BJ (cell line): Measurements from ENCODE around the gene CFDP1. TPM values are rescaled to one million over a fixed set of nuclear protein-coding genes. Genes with fewer than 3 reads are reported as not detected.

Experiments
- CTCF ChIA-PET: fragments of 350-600 bp; formaldehyde crosslinking; extraction: SDS; loops from one replicate; lab custom pipeline; 2021; ENCODE audit warnings: antibody characterized with exemption, inconsistent platforms; lab: Yijun Ruan, JAX
- POLR2A ChIA-PET: fragments of 300-600 bp; sonication (Branson Sonifier 250); formaldehyde crosslinking; extraction: SDS; loops from one replicate; lab custom pipeline; 2021; ENCODE audit warnings: antibody characterized with exemption; lab: Charles Lee
- DNase-seq: peaks from one replicate; pipeline ENCODE4 v3.0.0-alpha.2; 2011; ENCODE audit warnings: low read depth
- H3K27me3 ChIP-seq: 2 replicates; pipeline ENCODE4 v1.6.0; 2011; ENCODE audit warnings: low read length; ENCODE audit not compliant: control insufficient read depth, insufficient read depth
- H3K36me3 ChIP-seq: 2 replicates; pipeline ENCODE4 v1.5.1; 2011; ENCODE audit warnings: low read length; ENCODE audit not compliant: control insufficient read depth, insufficient read depth
- H3K4me3 ChIP-seq: 2 replicates; pipeline ENCODE4 v1.5.1; 2011; ENCODE audit warnings: low read depth, mild to moderate bottlenecking, control low read depth, low read length
- polyA plus RNA-seq: library from polyadenylated mRNA; depleted of rRNA; stranded (reverse); fragments of >200 nt; gene quantifications from 2 replicates; pipeline ENCODE4 v1.2.3, GENCODE V29; 2011
- TF ChIP-seq, protein P1 (sequence below): IDR thresholded peaks from 2 replicates; pipeline ENCODE4 v1.5.1; 2011; ENCODE audit warnings: low read depth, mild to moderate bottlenecking, control low read depth, inconsistent platforms, low read length, moderate library complexity; ENCODE audit not compliant: insufficient read depth

CFDP1 gene
- polyA plus RNA-seq, 1 experiment = 10.9 TPM

DNA sequence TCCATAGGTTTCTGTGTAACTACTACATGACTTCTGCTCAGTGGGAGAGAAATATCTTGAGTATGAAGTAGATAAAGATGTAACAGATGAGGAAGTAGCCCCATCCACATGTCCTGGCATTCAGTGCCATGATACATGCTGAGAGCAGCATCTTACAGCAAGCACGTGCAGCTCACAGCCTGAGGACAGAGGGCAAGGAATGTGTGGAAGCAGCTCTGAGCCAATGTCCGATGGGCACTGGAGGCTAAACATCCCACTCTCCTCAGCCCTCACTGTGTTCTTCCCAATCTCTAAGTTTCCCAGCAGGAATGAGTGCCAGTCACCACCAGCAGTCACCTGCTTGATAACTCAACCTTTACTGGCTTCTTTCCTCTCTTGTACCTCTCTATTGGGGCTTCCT, 40.4 kb downstream of the CFDP1 start:
- ChIA-PET POLR2A (interaction anchor here (0.6 kb wide), 1 partner anchor 25 kb away, joined by 3 read pairs; no protein-coding TSS in a partner anchor), CTCF (interaction anchor here (0.6 to 6.9 kb wide), 6 partner anchors 9 to 193 kb away, joined by 3 to 55 read pairs (median 12); no protein-coding TSS in a partner anchor)
- H3K36me3 ChIP-seq = peaks cover 3% of the 10 kb centered on the region; the same call in 1 of the 2 replicates
- H3K4me3 ChIP-seq = no peak overlapping the region
- DNase-seq = no peak
- no peaks in the 10 kb centered on the region for H3K27me3 ChIP-seq
- TF ChIP-seq, protein P1, sequence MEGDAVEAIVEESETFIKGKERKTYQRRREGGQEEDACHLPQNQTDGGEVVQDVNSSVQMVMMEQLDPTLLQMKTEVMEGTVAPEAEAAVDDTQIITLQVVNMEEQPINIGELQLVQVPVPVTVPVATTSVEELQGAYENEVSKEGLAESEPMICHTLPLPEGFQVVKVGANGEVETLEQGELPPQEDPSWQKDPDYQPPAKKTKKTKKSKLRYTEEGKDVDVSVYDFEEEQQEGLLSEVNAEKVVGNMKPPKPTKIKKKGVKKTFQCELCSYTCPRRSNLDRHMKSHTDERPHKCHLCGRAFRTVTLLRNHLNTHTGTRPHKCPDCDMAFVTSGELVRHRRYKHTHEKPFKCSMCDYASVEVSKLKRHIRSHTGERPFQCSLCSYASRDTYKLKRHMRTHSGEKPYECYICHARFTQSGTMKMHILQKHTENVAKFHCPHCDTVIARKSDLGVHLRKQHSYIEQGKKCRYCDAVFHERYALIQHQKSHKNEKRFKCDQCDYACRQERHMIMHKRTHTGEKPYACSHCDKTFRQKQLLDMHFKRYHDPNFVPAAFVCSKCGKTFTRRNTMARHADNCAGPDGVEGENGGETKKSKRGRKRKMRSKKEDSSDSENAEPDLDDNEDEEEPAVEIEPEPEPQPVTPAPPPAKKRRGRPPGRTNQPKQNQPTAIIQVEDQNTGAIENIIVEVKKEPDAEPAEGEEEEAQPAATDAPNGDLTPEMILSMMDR = no peak

DNA sequence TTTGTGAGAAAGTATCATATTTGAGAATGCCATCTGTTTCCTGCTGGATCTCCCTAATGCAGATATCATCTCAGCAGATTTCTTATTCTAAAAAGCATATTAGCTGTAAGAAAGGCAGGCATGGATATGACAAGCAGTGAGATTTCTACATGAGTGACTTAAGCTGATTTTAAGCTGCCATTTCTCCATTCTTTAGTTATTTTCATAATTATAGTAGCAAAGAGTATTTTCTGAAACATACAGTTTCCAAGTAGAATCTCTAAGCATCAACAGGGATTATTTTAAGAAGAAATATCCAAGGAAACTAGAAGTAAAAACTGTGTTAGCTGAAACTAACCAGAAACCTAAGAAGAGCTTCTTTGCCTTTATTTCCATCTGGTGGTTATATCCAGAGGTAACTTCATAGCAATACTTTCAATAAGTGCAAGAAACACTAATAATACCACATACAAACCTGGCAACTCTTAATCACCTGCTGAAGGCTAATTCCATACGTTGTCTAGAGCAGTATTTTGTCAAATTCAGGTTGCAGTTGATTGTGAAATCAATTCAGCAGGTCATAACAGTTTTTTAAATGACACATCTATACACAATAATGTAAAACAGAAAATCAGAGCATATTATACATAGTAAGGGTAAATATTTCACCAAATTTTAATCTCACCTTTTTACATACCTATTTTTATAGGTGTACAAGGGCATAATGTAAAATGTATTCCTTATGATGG, 42.2 kb downstream of the CFDP1 start:
- no peak overlapping the region for H3K4me3 ChIP-seq
- H3K27me3 ChIP-seq = no peaks in the 10 kb centered on the region
- ChIA-PET CTCF (interaction anchor here (0.7 to 6.9 kb wide), 6 partner anchors 10 to 191 kb away, joined by 3 to 55 read pairs (median 12); no protein-coding TSS in a partner anchor), POLR2A (no interaction called here)
- DNase-seq = no peak
- peaks cover 3% of the 10 kb centered on the region; the same call in 1 of the 2 replicates for H3K36me3 ChIP-seq
- TF ChIP-seq, protein P1 = no peak

DNA sequence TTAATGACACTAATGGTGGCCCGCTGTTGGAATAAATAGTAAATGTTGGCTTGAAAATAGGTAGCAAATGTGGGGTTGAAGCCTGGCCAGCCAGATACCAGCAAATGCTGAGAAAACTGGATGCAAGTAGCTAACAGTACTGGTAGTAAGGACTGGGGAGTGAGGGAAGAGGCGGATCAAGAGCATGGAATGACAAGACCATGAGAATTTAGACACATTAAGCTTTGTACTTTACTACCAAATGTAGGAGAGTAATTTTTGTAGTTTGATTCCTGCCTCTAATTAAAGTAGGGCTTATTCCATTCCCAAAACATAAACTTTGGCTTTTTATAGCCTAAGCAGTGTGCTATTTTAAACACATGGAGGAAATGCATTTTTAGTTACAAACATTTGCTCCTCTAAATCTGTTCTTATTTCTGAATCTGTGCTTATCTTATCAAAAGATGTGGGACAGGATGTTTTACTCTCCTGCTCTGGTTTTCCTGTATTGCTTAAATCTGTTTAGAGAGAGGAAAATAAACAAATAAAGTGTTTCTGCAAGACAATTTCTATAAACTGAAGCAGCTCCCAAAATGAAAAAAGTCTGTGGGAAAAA, 44.1 kb downstream of the CFDP1 start:
- TF ChIP-seq, protein P1 = no peak
- H3K4me3 ChIP-seq = no peak overlapping the region
- DNase-seq = no peak
- H3K27me3 ChIP-seq = no peaks in the 10 kb centered on the region
- ChIA-PET CTCF (interaction anchor here (0.9 to 6.9 kb wide), 6 partner anchors 11 to 189 kb away, joined by 3 to 55 read pairs (median 12); no protein-coding TSS in a partner anchor), POLR2A (no interaction called here)
- H3K36me3 ChIP-seq = peaks cover 3% of the 10 kb centered on the region; the same call in 1 of the 2 replicates

DNA sequence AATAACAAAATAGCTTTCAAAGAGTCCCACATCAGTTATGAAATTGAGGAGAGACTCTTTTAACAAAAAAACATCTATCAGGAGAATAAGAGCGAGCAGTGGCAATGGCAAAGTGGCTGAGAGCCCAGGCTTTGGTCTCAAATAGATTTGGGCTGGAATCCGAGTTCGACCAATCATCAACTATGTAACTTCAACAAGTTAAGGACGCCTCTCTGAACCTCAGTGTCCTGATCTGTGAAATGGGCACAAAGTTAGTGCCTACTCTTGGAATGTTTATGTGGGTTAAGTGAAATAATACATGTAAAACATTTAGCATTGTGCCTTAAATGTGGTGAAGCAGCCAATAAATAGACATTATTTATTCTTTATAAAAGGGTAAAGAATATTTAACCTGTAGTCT, 45.4 kb downstream of the CFDP1 start:
- CTCF ChIA-PET = interaction anchor here (1.5 to 3.3 kb wide), 4 partner anchors 82 to 188 kb away, joined by 3 to 28 read pairs (median 14); no protein-coding TSS in a partner anchor
- POLR2A ChIA-PET = no interaction called here

More for the DNA sequence above, 45.4 kb downstream of the CFDP1 start:
- Histone ChIP-seq H3K27me3 (no peaks in the 10 kb centered on the region), H3K4me3 (no peak overlapping the region), H3K36me3 (peaks cover 2% of the 10 kb centered on the region; the same call in 1 of the 2 replicates)
- TF ChIP-seq, protein P1 = no peak
- DNase-seq = no peak
